Left lobe of liver (tissue), 2 donors: ENCODE results near the gene AP4S1. TPM values are rescaled to one million over a fixed set of nuclear protein-coding genes. Genes with fewer than 3 reads are reported as not detected.
A peak's percentile ranks its signal among the peaks of the same experiment; 100 is the strongest.
"Not testable (repeated sequence)": the region's sequence is repeated elsewhere in the genome, so short reads cannot be mapped to it uniquely, and the experiment has no call there.

ENCODE experiments used
- ATAC-seq: fragments of 200-7000 bp; cut with Tn5 transposase; one replicate; pipeline ENCODE4 v1.9.1; 2020; ENCODE audit warnings: mild to moderate bottlenecking, moderate library complexity
- DNase-seq: peaks from one replicate; pipeline ENCODE4 v3.0.0-alpha.2; 2020; ENCODE audit warnings: low spot score
- total RNA-seq: library from RNA; stranded (reverse); gene quantifications from one replicate; pipeline ENCODE4 v1.2.1, GENCODE V29; 2021
- donor health status: DM: no; HTN: no; CAD: no; lungs with moderate emphysema.
- donor health status: DM: no; HTN: yes; CAD: no.

AP4S1 gene
- total RNA-seq, 1 donor from 2014 or later, result 1.9 TPM

GRCh38 chr14:31004007-31004406 lies 21.4 kb upstream of the AP4S1 start:
- DNase-seq, ATAC-seq: not testable (repeated sequence)

GRCh38 chr14:31006703-31007102 lies 18.7 kb upstream of the AP4S1 start:
- DNase-seq, result no peak
- ATAC-seq, result no peak

- DNase-seq, result no peak
- ATAC-seq, result no peak
Measured at GRCh38 chr14:31009836-31010574, 15.4 kb upstream of the AP4S1 start.

- DNase-seq (no peak), ATAC-seq (no peak)
Measured at GRCh38 chr14:31010935-31011334, 14.5 kb upstream of the AP4S1 start.

- ATAC-seq, result no peak
- no peak for DNase-seq
Measured at GRCh38 chr14:31013841-31014240, 11.6 kb upstream of the AP4S1 start.

GRCh38 chr14:31018057-31018645 lies 7.3 kb upstream of the AP4S1 start:
- DNase-seq (no peak), ATAC-seq (no peak)

GRCh38 chr14:31020834-31021575 lies 4.4 kb upstream of the AP4S1 start:
- no peak for ATAC-seq
- no peak for DNase-seq

GRCh38 chr14:31021576-31021949 lies 3.9 kb upstream of the AP4S1 start:
- no peak for ATAC-seq

GRCh38 chr14:31022386-31022785 lies 3.1 kb upstream of the AP4S1 start:
- ATAC-seq (no peak), DNase-seq (no peak)

More at GRCh38 chr14:31021576-31021949, 3.9 kb upstream of the AP4S1 start:
- DNase-seq, result no peak

GRCh38 chr14:31024010-31024480 lies 1.4 kb upstream of the AP4S1 start:
- DNase-seq, result no peak
- ATAC-seq, result peak; percentile 7

- no peak for ATAC-seq
- DNase-seq, result no peak
Measured at GRCh38 chr14:31024577-31025366, 677 bp upstream of the AP4S1 start.

- DNase-seq (no peak), ATAC-seq (no peak)
Measured at GRCh38 chr14:31026077-31026449, 614 bp downstream of the AP4S1 start, which contains the start of gene STRN3. STRN3 (minus strand) TSS chr14:31026379; CDS start chr14:31026185, 194 bp downstream.

GRCh38 chr14:31026450-31027235 lies 1.2 kb downstream of the AP4S1 start:
- peak; percentile 91 for ATAC-seq

GRCh38 chr14:31027847-31028246 lies 2.4 kb downstream of the AP4S1 start:
- ATAC-seq, result no peak
- DNase-seq, result no peak

More at GRCh38 chr14:31026450-31027235, 1.2 kb downstream of the AP4S1 start:
- DNase-seq, result peak; percentile 98

GRCh38 chr14:31029016-31029970 lies 3.8 kb downstream of the AP4S1 start:
- ATAC-seq (no peak), DNase-seq (no peak)

- no peak for ATAC-seq
- no peak for DNase-seq
Measured at GRCh38 chr14:31030469-31030868, 5.0 kb downstream of the AP4S1 start.

- no peak for DNase-seq
- ATAC-seq, result no peak
Measured at GRCh38 chr14:31036552-31036951, 11.1 kb downstream of the AP4S1 start.

GRCh38 chr14:31037709-31038221 lies 12.3 kb downstream of the AP4S1 start:
- DNase-seq (no peak), ATAC-seq (peak; percentile 71)
